ENCODE data around the gene TCEAL7. TPM values are rescaled to one million over a fixed set of nuclear protein-coding genes. Genes with fewer than 3 reads are reported as not detected.

Gene TCEAL7
- total RNA-seq, 4 donors from 2014 or later = 23.6 to 90.0 (median 60.4) TPM

GRCh38 chrX:103376979-103377324 lies 46.9 kb downstream of the TCEAL7 start:
- Histone ChIP-seq H3K9me3 (no peaks in the 10 kb centered on the region), H3K27me3 (no peaks in the 10 kb centered on the region), H3K36me3 (no peaks in the 10 kb centered on the region), H3K27ac (peak overlapping the region; percentile 85 to 92), H3K4me3 (peak overlapping the region; percentile 57 to 63), H3K4me1 (no peaks in the 10 kb centered on the region)
- DNase-seq = peak in 1 of 2 donors; percentile 18
- TF ChIP-seq CTCF (IDR thresholded peaks at IDR 0.05) = no peak
- no peak for TF ChIP-seq POLR2A (IDR thresholded peaks at IDR 0.05)
- intact Hi-C loops (cut with DNase I; ENCODE audit: low total_unique reads) = no loop called here

GRCh38 chrX:103378990-103379389 lies 49.0 kb downstream of the TCEAL7 start:
- no peaks in the 10 kb centered on the region for H3K4me1 ChIP-seq
- no peak for TF ChIP-seq CTCF (IDR thresholded peaks at IDR 0.05)
- no peak for TF ChIP-seq POLR2A (IDR thresholded peaks at IDR 0.05)
- intact Hi-C loops (cut with DNase I; ENCODE audit: low total_unique reads) = no loop called here
- no peak overlapping the region for H3K27ac ChIP-seq
- DNase-seq = no peak
- H3K4me3 ChIP-seq = no peak overlapping the region
- H3K27me3 ChIP-seq = peaks cover 0 to 9% of the 10 kb centered on the region in 2 donors
- H3K9me3 ChIP-seq = no peaks in the 10 kb centered on the region
- H3K36me3 ChIP-seq = no peaks in the 10 kb centered on the region

Small RNA genes within 50 kb of the gene (small RNA-seq; reads per million reads assigned to genes)
- gene Z92846.1 = not detected

Other genes starting within 250 kb of the TCEAL7 start
- gene NXF3, start 237.1 kb upstream of the TCEAL7 start, total RNA-seq = under 1 TPM in 2 of 4 donors, not detected in 2; 0.35 to 0.67 TPM
- gene BEX4, start 115.1 kb upstream of the TCEAL7 start, total RNA-seq = 10 to 100 TPM; 34.4 to 80.4 (median 49.1) TPM
- gene TCEAL8, start 75.1 kb upstream of the TCEAL7 start, total RNA-seq = 100 to 1,000 TPM in 3 of 4 donors, 10 to 100 TPM in 1; 56.1 to 181 (median 128) TPM
- gene TCEAL5, start 53.5 kb upstream of the TCEAL7 start, total RNA-seq = 1 to 10 TPM in 2 of 4 donors, not detected in 2; 5.4 to 6.5 TPM
- gene BEX2, start 19.2 kb upstream of the TCEAL7 start, total RNA-seq = 10 to 100 TPM in 2 of 4 donors, 1 to 10 TPM in 1, not detected in 1; 1.5 to 35.6 (median 15.5) TPM
- gene TCEAL9, start 26.3 kb downstream of the TCEAL7 start, total RNA-seq = 10 to 100 TPM; 26.1 to 95.6 (median 52.6) TPM
- 100 to 1,000 TPM; 101 to 224 (median 179) TPM for gene BEX3, start 46.3 kb downstream of the TCEAL7 start, total RNA-seq
- 1 to 10 TPM in 3 of 4 donors, under 1 TPM in 1; 0.88 to 8.7 (median 3.9) TPM for gene RAB40A, start 189.2 kb downstream of the TCEAL7 start, total RNA-seq

Data from uterus (tissue), 4 donors.